WTC11 (cell line): ENCODE results near the gene DGCR8. TPM values are rescaled to one million over a fixed set of nuclear protein-coding genes. Genes with fewer than 3 reads are reported as not detected.
A peak's percentile ranks its signal among the peaks of the same experiment; 100 is the strongest.

Source experiments
- ATAC-seq: fragments of 200-7000 bp; cut with Tn5 transposase; 2 replicates; pipeline ENCODE4 v1.10.0; 2021; ENCODE audit warnings: mild to moderate bottlenecking, moderate library complexity
- CTCF ChIA-PET: fragments of 300-600 bp; sonication (Branson Sonifier 250); formaldehyde crosslinking; loops from one replicate; lab custom pipeline; 2021; ENCODE audit warnings: antibody characterized with exemption; lab: Charles Lee
- POLR2A ChIA-PET: fragments of 350-600 bp; sonication (Branson Sonifier 250); formaldehyde crosslinking; loops from one replicate; lab custom pipeline; 2021; ENCODE audit warnings: antibody characterized with exemption; lab: Charles Lee
- DNase-seq: peaks from one replicate; pipeline ENCODE4 v3.0.0; 2021; ENCODE audit warnings: low spot score
- H3K27ac Mint-ChIP-seq: 2 replicates; pipeline ENCODE4 v1.8.0; 2021; ENCODE audit warnings: mixed read lengths
- H3K27me3 Mint-ChIP-seq: 2 replicates; pipeline ENCODE4 v1.8.0; 2021; ENCODE audit warnings: low read depth, mild to moderate bottlenecking, moderate library complexity, mixed read lengths
- H3K36me3 Mint-ChIP-seq: 2 replicates; pipeline ENCODE4 v1.8.0; 2021; ENCODE audit warnings: mixed read lengths
- H3K4me1 Mint-ChIP-seq: 2 replicates; pipeline ENCODE4 v1.8.0; 2022; ENCODE audit warnings: mixed read lengths
- H3K4me3 Mint-ChIP-seq: 2 replicates; pipeline ENCODE4 v1.8.0; 2021; ENCODE audit warnings: mild to moderate bottlenecking, moderate library complexity, mixed read lengths
- H3K9me3 Mint-ChIP-seq: 2 replicates; pipeline ENCODE4 v1.8.0; 2021; ENCODE audit warnings: mixed read lengths
- AFF4 ChIP-seq: sonication (generic); formaldehyde crosslinking; IDR thresholded peaks from 2 replicates; pipeline ENCODE4 v1.8.1; 2023; ENCODE audit warnings: mild to moderate bottlenecking, missing genetic modification reagents, borderline replicate concordance
- ATF2 ChIP-seq: sonication (generic); formaldehyde crosslinking; IDR thresholded peaks from 2 replicates; pipeline ENCODE4 v1.8.1; 2022; ENCODE audit warnings: low read depth, missing genetic modification reagents, borderline replicate concordance
- CTCF ChIP-seq: fragments of 200-600 bp; IDR thresholded peaks from 2 replicates; pipeline ENCODE4 v1.8.0; 2022; ENCODE audit warnings: antibody characterized with exemption
- E2F4 ChIP-seq: sonication (generic); formaldehyde crosslinking; IDR thresholded peaks from 2 replicates; pipeline ENCODE4 v1.8.1; 2022; ENCODE audit warnings: low read depth, mild to moderate bottlenecking, moderate library complexity, missing genetic modification reagents, borderline replicate concordance
- EMX1 ChIP-seq: fragments of 250-450 bp; sonication (Bioruptor Pico); IDR thresholded peaks from 2 replicates; pipeline ENCODE4 v1.8.0; 2021; ENCODE audit warnings: mild to moderate bottlenecking
- MAX ChIP-seq: sonication (generic); formaldehyde crosslinking; IDR thresholded peaks from 2 replicates; pipeline ENCODE4 v1.8.0; 2022; ENCODE audit warnings: mild to moderate bottlenecking, missing genetic modification reagents
- NR3C1 ChIP-seq: sonication (generic); formaldehyde crosslinking; conservative IDR thresholded peaks from 2 replicates; pipeline ENCODE4 v1.8.1; 2023; ENCODE audit warnings: low read depth, mild to moderate bottlenecking, missing genetic modification reagents
- OVOL2 ChIP-seq: fragments of 250-450 bp; sonication (Bioruptor Pico); IDR thresholded peaks from 2 replicates; pipeline ENCODE4 v1.9.0; 2021; ENCODE audit warnings: mild to moderate bottlenecking, borderline replicate concordance
- RELA ChIP-seq: sonication (generic); formaldehyde crosslinking; IDR thresholded peaks from 2 replicates; pipeline ENCODE4 v1.8.1; 2022; ENCODE audit warnings: missing genetic modification reagents, mild to moderate bottlenecking, borderline replicate concordance
- SP1 ChIP-seq: sonication (generic); formaldehyde crosslinking; conservative IDR thresholded peaks from 2 replicates; pipeline ENCODE4 v1.8.1; 2022; ENCODE audit warnings: missing genetic modification reagents
- TEAD1 ChIP-seq: sonication (generic); formaldehyde crosslinking; IDR thresholded peaks from 2 replicates; pipeline ENCODE4 v1.8.0; 2022; ENCODE audit warnings: mild to moderate bottlenecking, missing genetic modification reagents
- TP53 ChIP-seq: sonication (generic); formaldehyde crosslinking; IDR thresholded peaks from 2 replicates; pipeline ENCODE4 v1.8.1; 2023; ENCODE audit warnings: mild to moderate bottlenecking, missing genetic modification reagents
- ZBTB21 ChIP-seq: sonication (generic); formaldehyde crosslinking; IDR thresholded peaks from 2 replicates; pipeline ENCODE4 v1.8.1; 2023; ENCODE audit warnings: mild to moderate bottlenecking, missing genetic modification reagents, borderline replicate concordance
- ZBTB43 ChIP-seq: sonication (generic); formaldehyde crosslinking; IDR thresholded peaks from 2 replicates; pipeline ENCODE4 v1.8.1; 2023; ENCODE audit warnings: mild to moderate bottlenecking, missing genetic modification reagents
- ZNF138 ChIP-seq: sonication (generic); formaldehyde crosslinking; conservative IDR thresholded peaks from 2 replicates; pipeline ENCODE4 v1.8.1; 2022; ENCODE audit warnings: mild to moderate bottlenecking, moderate library complexity, missing genetic modification reagents
- ZNF219 ChIP-seq: sonication (generic); formaldehyde crosslinking; IDR thresholded peaks from 2 replicates; pipeline ENCODE4 v1.8.0; 2023; ENCODE audit warnings: missing genetic modification reagents, mild to moderate bottlenecking, borderline replicate concordance
- ZNF425 ChIP-seq: fragments of 250-450 bp; sonication (Bioruptor Pico); conservative IDR thresholded peaks from 2 replicates; pipeline ENCODE4 v1.9.0; 2021; ENCODE audit warnings: mild to moderate bottlenecking
- total RNA-seq: library from RNA; stranded (reverse); gene quantifications from 3 replicates; pipeline ENCODE4 v1.2.3, GENCODE V29; 2021
- TF ChIP-seq, protein P1 (sequence below): fragments of 250-450 bp; sonication (Bioruptor Pico); IDR thresholded peaks from 2 replicates; pipeline ENCODE4 v1.9.0; 2021; ENCODE audit warnings: mild to moderate bottlenecking
- TF ChIP-seq, protein P2 (sequence below): fragments of 250-450 bp; sonication (Bioruptor Pico); IDR thresholded peaks from 2 replicates; pipeline ENCODE4 v1.9.0; 2021; ENCODE audit warnings: mild to moderate bottlenecking, borderline replicate concordance

The DGCR8 gene
- total RNA-seq, 1 experiment from 2014 or later = 55.0 TPM

GRCh38 chr22:20056696-20057386, 23.2 kb upstream of the DGCR8 start:
- ChIA-PET POLR2A (no interaction called here), CTCF (interaction anchor here (0.8 kb wide), 1 partner anchor 21 kb away, joined by 3 read pairs; no protein-coding TSS in a partner anchor)
- ATAC-seq (no peak), DNase-seq (no peak)
- TF ChIP-seq EMX1 (no peak), ZBTB43 (CRISPR knock-in tag) (no peak), ZBTB21 (CRISPR knock-in tag) (no peak), E2F4 (CRISPR knock-in tag) (no peak), NR3C1 (CRISPR knock-in tag) (no peak), TEAD1 (CRISPR knock-in tag) (no peak), ATF2 (CRISPR knock-in tag) (no peak), CTCF (no peak), AFF4 (CRISPR knock-in tag) (no peak), TP53 (CRISPR knock-in tag) (no peak), MAX (no peak), ZNF425 (no peak), RELA (no peak), SP1 (no peak), OVOL2 (CRISPR knock-in tag) (no peak), ZNF219 (CRISPR knock-in tag) (no peak), ZNF138 (no peak)
- TF ChIP-seq, protein P1, sequence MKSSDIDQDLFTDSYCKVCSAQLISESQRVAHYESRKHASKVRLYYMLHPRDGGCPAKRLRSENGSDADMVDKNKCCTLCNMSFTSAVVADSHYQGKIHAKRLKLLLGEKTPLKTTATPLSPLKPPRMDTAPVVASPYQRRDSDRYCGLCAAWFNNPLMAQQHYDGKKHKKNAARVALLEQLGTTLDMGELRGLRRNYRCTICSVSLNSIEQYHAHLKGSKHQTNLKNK (CRISPR knock-in tag) = no peak
- TF ChIP-seq, protein P2, sequence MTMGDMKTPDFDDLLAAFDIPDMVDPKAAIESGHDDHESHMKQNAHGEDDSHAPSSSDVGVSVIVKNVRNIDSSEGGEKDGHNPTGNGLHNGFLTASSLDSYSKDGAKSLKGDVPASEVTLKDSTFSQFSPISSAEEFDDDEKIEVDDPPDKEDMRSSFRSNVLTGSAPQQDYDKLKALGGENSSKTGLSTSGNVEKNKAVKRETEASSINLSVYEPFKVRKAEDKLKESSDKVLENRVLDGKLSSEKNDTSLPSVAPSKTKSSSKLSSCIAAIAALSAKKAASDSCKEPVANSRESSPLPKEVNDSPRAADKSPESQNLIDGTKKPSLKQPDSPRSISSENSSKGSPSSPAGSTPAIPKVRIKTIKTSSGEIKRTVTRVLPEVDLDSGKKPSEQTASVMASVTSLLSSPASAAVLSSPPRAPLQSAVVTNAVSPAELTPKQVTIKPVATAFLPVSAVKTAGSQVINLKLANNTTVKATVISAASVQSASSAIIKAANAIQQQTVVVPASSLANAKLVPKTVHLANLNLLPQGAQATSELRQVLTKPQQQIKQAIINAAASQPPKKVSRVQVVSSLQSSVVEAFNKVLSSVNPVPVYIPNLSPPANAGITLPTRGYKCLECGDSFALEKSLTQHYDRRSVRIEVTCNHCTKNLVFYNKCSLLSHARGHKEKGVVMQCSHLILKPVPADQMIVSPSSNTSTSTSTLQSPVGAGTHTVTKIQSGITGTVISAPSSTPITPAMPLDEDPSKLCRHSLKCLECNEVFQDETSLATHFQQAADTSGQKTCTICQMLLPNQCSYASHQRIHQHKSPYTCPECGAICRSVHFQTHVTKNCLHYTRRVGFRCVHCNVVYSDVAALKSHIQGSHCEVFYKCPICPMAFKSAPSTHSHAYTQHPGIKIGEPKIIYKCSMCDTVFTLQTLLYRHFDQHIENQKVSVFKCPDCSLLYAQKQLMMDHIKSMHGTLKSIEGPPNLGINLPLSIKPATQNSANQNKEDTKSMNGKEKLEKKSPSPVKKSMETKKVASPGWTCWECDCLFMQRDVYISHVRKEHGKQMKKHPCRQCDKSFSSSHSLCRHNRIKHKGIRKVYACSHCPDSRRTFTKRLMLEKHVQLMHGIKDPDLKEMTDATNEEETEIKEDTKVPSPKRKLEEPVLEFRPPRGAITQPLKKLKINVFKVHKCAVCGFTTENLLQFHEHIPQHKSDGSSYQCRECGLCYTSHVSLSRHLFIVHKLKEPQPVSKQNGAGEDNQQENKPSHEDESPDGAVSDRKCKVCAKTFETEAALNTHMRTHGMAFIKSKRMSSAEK = no peak
- peak overlapping the region; percentile 27; the same call in 1 of the 2 replicates for H3K27ac Mint-ChIP-seq
- no peaks in the 10 kb centered on the region for H3K4me1 Mint-ChIP-seq
- H3K36me3 Mint-ChIP-seq = peaks cover 3% of the 10 kb centered on the region; the same call in 1 of the 2 replicates
- H3K9me3 Mint-ChIP-seq = no peaks in the 10 kb centered on the region
- H3K27me3 Mint-ChIP-seq = no peaks in the 10 kb centered on the region; the same call in 1 of the 2 replicates
- no peak overlapping the region for H3K4me3 Mint-ChIP-seq
